ENCODE measurements around the gene PTGFR. TPM values are rescaled to one million over a fixed set of nuclear protein-coding genes. Genes with fewer than 3 reads are reported as not detected.

PTGFR gene
- total RNA-seq, 4 donors from 2014 or later = 10.8 to 61.4 (median 29.8) TPM

Other genes starting within 250 kb of the PTGFR start
- gene IFI44L, start 129.5 kb downstream of the PTGFR start, total RNA-seq = 10 to 100 TPM in 3 of 4 donors, 1 to 10 TPM in 1; 7.3 to 25.8 (median 13.2) TPM
- gene IFI44, start 158.9 kb downstream of the PTGFR start, total RNA-seq = 10 to 100 TPM; 19.8 to 39.8 (median 27.3) TPM

All from tibial nerve (tissue), 4 donors.